Osteoblast (primary cell): Measurements from ENCODE around the gene PYCARD. TPM values are rescaled to one million over a fixed set of nuclear protein-coding genes. Genes with fewer than 3 reads are reported as not detected.

ENCODE experiments used
- DNase-seq: peaks from one replicate; pipeline ENCODE4 v3.0.0; 2011; ENCODE audit warnings: low spot score, mixed read lengths; ENCODE audit not compliant: insufficient read length; ENCODE audit errors: missing footprints
- H2AFZ ChIP-seq: 2 replicates; pipeline ENCODE4 v1.6.0; 2011; ENCODE audit warnings: mild to moderate bottlenecking, low read length
- H3K27ac ChIP-seq: 2 replicates; pipeline ENCODE4 v1.5.1; 2011; ENCODE audit warnings: mild to moderate bottlenecking, low read depth, low read length, moderate library complexity
- H3K27me3 ChIP-seq: 2 replicates; pipeline ENCODE4 v1.6.0; 2012; ENCODE audit warnings: mild to moderate bottlenecking, control low read depth, inconsistent platforms, low read length, moderate library complexity; ENCODE audit not compliant: insufficient read depth
- H3K36me3 ChIP-seq: 2 replicates; pipeline ENCODE4 v1.5.1; 2011; ENCODE audit warnings: mild to moderate bottlenecking, low read length, control low read depth, moderate library complexity; ENCODE audit not compliant: insufficient read depth
- H3K4me1 ChIP-seq: 2 replicates; pipeline ENCODE4 v1.5.1; 2011; ENCODE audit warnings: mild to moderate bottlenecking, low read length, control low read depth, moderate library complexity; ENCODE audit not compliant: insufficient read depth
- H3K4me2 ChIP-seq: 2 replicates; pipeline ENCODE4 v1.6.0; 2011; ENCODE audit warnings: mild to moderate bottlenecking, low read length; ENCODE audit not compliant: insufficient read depth
- H3K4me3 ChIP-seq: fragments of 200-600 bp; sonication (generic); 3 replicates; pipeline ENCODE4 v1.5.1; 2012; ENCODE audit warnings: mild to moderate bottlenecking, low read length, inconsistent platforms; ENCODE audit not compliant: insufficient read depth
- H3K79me2 ChIP-seq: 2 replicates; pipeline ENCODE4 v1.6.0; 2012; ENCODE audit warnings: mild to moderate bottlenecking, low read length, control low read depth, inconsistent platforms; ENCODE audit not compliant: insufficient read depth
- H3K9me3 ChIP-seq: 2 replicates; pipeline ENCODE4 v1.5.1; 2011; ENCODE audit warnings: low read depth, low read length, control low read depth
- H4K20me1 ChIP-seq: 2 replicates; pipeline ENCODE4 v1.6.0; 2012; ENCODE audit warnings: mild to moderate bottlenecking, low read length, control low read depth; ENCODE audit not compliant: insufficient read depth
- total RNA-seq: library from RNA; depleted of rRNA; stranded (reverse); fragments of >200 nt; gene quantifications from 2 replicates; pipeline ENCODE4 v1.2.3, GENCODE V29; 2012
- TF ChIP-seq, protein P1 (sequence below): IDR thresholded peaks from 2 replicates; pipeline ENCODE4 v1.5.1; 2011; ENCODE audit warnings: mild to moderate bottlenecking, low read depth, low read length, moderate library complexity; ENCODE audit errors: extremely low read depth

Gene PYCARD
- total RNA-seq, 1 donor, result 61.5 TPM

DNA sequence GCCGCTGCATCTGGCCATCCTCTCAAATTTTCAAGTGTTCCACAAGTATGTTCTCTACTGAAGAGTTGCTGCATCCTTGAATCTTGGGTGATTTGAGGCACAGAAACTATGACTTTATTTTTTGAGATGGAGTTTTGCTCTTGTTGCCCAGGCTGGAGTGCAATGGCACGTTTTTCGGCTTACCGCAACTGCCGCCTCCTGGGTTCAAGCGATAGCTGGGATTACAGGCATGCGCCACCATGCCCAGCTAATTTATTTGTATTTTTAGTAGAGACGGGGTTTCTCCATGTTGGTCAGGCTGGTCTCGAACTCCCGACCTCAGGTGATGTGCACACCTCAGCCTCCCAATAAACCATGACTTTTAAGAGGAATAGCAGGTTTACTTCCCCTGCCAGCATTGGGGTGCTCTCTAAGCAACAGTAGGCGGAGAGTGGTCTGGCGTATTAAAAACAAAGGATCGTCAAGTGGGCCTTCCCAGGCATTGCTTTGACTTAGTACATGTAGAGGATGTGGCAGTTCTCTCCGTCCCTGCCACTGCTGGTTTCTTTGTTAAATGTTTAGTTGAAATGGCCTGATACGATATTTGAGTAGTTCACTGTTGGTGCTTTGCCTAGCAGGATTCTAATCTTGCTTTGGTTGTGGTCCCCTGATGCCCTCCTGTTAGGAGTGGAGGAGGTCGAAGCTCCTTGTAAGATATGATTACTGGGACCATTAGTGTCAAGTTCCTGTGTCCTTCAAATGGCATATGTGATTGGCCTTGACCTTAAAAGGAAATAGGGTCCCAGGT lies 9.5 kb downstream of the PYCARD start:
- no peaks in the 10 kb centered on the region for H3K4me1 ChIP-seq
- H3K4me2 ChIP-seq, result no peak overlapping the region
- H3K4me3 ChIP-seq, result no peak overlapping the region
- no peak for DNase-seq
- H3K27ac ChIP-seq, result no peak overlapping the region
- peaks cover 55% of the 10 kb centered on the region for H4K20me1 ChIP-seq
- H2AFZ ChIP-seq, result no peak overlapping the region
- H3K9me3 ChIP-seq, result no peaks in the 10 kb centered on the region
- H3K79me2 ChIP-seq, result peaks cover 43% of the 10 kb centered on the region
- TF ChIP-seq, protein P1, sequence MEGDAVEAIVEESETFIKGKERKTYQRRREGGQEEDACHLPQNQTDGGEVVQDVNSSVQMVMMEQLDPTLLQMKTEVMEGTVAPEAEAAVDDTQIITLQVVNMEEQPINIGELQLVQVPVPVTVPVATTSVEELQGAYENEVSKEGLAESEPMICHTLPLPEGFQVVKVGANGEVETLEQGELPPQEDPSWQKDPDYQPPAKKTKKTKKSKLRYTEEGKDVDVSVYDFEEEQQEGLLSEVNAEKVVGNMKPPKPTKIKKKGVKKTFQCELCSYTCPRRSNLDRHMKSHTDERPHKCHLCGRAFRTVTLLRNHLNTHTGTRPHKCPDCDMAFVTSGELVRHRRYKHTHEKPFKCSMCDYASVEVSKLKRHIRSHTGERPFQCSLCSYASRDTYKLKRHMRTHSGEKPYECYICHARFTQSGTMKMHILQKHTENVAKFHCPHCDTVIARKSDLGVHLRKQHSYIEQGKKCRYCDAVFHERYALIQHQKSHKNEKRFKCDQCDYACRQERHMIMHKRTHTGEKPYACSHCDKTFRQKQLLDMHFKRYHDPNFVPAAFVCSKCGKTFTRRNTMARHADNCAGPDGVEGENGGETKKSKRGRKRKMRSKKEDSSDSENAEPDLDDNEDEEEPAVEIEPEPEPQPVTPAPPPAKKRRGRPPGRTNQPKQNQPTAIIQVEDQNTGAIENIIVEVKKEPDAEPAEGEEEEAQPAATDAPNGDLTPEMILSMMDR, result no peak
- peaks cover 95% of the 10 kb centered on the region for H3K36me3 ChIP-seq
- no peaks in the 10 kb centered on the region for H3K27me3 ChIP-seq

DNA sequence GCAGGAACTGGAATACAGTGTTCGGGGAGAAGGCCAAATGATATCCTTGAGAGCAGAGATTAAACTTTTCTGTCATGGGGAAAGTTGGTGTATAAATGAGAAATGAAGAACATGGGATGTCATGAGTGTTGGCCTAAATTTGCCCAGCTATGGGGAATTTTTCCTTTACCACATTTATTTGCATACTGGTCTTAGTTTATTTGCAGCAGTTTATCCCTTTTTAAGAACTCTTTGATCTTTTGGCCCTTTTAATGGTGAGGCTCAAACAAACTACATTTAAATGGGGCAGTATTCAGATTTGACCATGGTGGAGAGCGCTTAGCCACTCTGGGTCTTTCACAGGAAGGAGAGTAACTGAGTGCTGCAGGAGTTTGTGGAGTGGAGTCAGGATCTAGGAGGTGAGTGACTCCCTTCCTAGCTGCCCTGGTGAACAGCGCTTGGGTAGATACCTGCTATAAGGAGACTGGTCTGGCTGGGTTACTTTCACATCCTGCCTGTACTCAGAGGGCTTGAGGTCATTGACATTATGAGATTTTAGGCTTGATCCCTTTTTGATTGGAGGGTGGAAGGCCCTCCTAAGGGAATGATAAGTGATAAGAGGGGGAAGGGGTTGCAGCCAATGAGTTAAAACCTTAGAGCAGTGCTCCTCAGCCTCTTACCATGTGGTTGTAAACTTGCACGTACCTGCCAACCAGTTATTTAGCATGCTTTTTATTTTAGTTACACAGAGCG lies 10.7 kb downstream of the PYCARD start:
- Histone ChIP-seq H3K27me3 (no peaks in the 10 kb centered on the region), H2AFZ (no peak overlapping the region), H3K4me1 (no peaks in the 10 kb centered on the region), H3K79me2 (peaks cover 54% of the 10 kb centered on the region), H3K4me3 (no peak overlapping the region), H3K27ac (no peak overlapping the region), H3K4me2 (no peak overlapping the region), H3K9me3 (no peaks in the 10 kb centered on the region), H3K36me3 (peaks cover 98% of the 10 kb centered on the region), H4K20me1 (peaks cover 64% of the 10 kb centered on the region)
- DNase-seq, result no peak
- TF ChIP-seq, protein P1, result no peak

DNA sequence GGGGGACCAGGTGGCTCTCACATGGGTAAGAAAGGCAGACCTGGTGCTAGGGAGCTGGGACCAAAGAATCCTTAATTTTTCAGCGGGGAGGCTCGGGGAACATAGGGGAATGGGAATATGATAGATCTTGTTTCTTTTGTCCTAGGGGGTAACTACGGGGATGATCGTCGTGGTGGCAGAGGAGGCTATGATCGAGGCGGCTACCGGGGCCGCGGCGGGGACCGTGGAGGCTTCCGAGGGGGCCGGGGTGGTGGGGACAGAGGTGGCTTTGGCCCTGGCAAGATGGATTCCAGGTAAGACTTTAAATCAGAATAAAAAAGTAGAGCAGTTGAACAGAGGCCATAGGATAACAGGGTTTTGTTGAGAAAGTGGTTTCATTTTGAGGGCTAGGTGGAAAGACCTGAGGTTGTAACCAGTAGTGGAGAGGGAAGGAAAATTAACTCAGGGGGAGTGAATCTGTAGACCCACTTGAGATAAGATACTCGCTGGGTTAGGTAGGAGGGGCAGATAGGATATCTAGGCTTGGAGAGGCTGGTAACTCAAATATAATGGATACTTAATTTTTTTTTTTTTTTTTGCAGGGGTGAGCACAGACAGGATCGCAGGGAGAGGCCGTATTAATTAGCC lies 11.6 kb downstream of the PYCARD start:
- Histone ChIP-seq H3K4me3 (no peak overlapping the region), H3K36me3 (peaks cover 99% of the 10 kb centered on the region), H4K20me1 (peaks cover 64% of the 10 kb centered on the region), H3K4me2 (no peak overlapping the region), H3K9me3 (no peaks in the 10 kb centered on the region), H3K27me3 (no peaks in the 10 kb centered on the region), H3K79me2 (peaks cover 64% of the 10 kb centered on the region), H2AFZ (no peak overlapping the region), H3K4me1 (no peaks in the 10 kb centered on the region), H3K27ac (no peak overlapping the region)
- no peak for DNase-seq
- TF ChIP-seq, protein P1, result no peak

DNA sequence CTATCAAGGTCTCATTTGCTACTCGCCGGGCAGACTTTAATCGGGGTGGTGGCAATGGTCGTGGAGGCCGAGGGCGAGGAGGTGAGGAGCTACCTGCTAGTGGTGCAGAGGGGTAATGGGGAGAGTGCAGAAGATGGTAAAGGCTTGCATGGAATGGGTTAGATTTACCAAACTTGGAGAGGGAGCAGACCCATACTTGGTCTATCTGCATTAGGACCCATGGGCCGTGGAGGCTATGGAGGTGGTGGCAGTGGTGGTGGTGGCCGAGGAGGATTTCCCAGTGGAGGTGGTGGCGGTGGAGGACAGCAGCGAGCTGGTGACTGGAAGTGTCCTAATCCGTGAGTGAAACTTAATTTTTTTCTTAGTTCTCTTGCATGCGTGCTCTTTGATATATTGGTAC lies 12.5 kb downstream of the PYCARD start:
- H3K79me2 ChIP-seq, result peaks cover 72% of the 10 kb centered on the region
- no peak for DNase-seq

More for the DNA sequence above, 12.5 kb downstream of the PYCARD start:
- Histone ChIP-seq H2AFZ (no peak overlapping the region), H3K36me3 (peaks cover 99% of the 10 kb centered on the region), H3K4me3 (no peak overlapping the region), H3K4me1 (peaks cover 4% of the 10 kb centered on the region), H3K27me3 (no peaks in the 10 kb centered on the region), H4K20me1 (peaks cover 71% of the 10 kb centered on the region), H3K4me2 (no peak overlapping the region), H3K27ac (no peak overlapping the region), H3K9me3 (no peaks in the 10 kb centered on the region)
- TF ChIP-seq, protein P1, result no peak
